GM10248 (cell line): ENCODE results near the gene RABL2A.
"Not testable (repeated sequence)": the region's sequence is repeated elsewhere in the genome, so short reads cannot be mapped to it uniquely, and the experiment has no call there.

Experiments used
- CTCF ChIA-PET: fragments of 300-600 bp; sonication (Branson Sonifier 250); formaldehyde crosslinking; extraction: SDS; loops from one replicate; lab custom pipeline; 2021; ENCODE audit warnings: antibody characterized with exemption; lab: Yijun Ruan, JAX
- POLR2A ChIA-PET: fragments of 350-650 bp; sonication (Branson Sonifier 250); formaldehyde crosslinking; extraction: SDS; loops from one replicate; lab custom pipeline; 2020; ENCODE audit warnings: antibody characterized with exemption; lab: Yijun Ruan, JAX
- DNase-seq: peaks from one replicate; pipeline ENCODE4 v3.0.0; 2012; ENCODE audit errors: extremely low spot score
- TF ChIP-seq, protein P1 (sequence below): IDR thresholded peaks from 2 replicates; pipeline ENCODE4 v1.5.1; 2012; ENCODE audit warnings: mild to moderate bottlenecking, low read depth; ENCODE audit errors: extremely low read depth, missing control alignments, control extremely low read depth

Gene RABL2A

DNA sequence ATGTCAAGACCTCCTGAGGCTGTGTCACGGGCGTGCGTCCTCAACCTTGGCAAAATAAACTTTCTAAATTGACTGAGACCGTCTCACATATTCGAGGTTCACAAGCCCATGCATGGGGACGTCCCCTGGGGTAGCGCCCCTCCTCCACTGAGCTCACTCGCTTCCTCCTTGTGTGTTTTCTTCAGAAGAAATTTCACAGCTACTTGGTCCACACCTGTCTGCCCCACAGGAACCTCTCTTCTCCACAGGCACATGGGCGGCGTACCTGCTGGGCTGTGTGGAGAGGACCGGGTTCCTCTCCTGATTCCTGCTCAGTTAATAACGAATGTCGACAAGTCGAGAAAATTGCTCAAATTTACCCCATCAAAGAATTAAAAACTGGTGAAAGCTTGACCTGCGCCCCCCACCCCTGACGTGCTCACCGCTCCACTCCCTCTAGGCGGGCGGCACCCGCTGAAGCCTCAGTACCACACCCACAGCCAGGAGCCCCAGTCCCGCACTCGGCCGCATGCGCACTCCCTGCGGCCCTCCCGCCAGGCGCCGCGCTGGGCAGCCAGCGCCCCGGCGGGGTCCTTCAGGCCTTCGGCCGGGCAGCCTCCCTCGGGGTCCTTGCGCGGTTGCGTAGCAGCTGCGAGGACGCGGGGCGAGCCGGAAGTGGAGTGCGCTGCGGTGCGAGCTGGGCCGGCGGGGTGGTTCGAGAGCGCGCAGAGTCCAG is at the start of gene RABL2A:
TSS of gene RABL2A (plus strand) at position 651 of the 715 bp plus-strand sequence. CDS start 1,341 bp downstream, outside the sequence.
- POLR2A ChIA-PET: not testable (repeated sequence)
- DNase-seq: peak; percentile 80

DNA sequence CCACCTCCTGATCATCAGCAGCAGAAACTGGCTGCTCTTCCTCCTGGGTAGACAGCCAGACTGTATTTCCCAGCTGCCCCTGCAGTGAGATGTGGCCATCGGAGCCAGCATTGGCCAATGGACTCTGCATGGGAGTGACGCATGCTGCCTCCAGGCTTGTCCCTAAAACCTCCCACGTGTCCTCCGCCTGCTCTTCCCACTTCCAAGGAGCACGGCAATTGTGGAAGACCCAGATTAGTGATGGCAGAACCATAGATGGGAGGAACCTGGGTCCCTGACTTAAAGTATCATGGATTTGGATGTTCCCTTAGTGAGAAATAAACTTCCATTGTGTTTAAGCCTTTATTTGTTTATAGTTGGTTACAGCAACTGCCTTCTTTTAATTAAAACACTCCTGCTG is 48.6 kb upstream of the RABL2A start:
- DNase-seq, CTCF ChIA-PET, POLR2A ChIA-PET: not testable (repeated sequence)

More for the DNA sequence above, at the start of gene RABL2A:
- CTCF ChIA-PET: not testable (repeated sequence)

DNA sequence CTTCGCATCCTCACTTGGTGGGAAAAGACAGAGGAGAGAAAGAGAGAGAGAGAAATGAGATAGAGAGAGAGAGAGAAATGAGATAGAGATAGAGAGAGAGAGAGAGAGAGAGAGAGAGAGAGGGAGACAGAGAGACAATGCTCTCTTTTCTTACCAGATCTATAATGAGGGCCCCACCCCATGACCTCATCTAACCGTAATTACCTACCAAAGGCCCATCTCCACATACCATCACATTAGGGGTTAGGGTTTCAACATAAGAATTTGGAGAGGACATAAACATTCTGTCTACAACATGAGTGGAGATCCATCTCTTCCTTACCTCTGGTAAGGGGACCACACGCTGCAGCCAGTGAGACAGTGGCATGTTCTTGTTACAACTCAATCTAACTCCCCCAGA is 44.6 kb upstream of the RABL2A start:
- DNase-seq, POLR2A ChIA-PET, CTCF ChIA-PET: not testable (repeated sequence)

DNA sequence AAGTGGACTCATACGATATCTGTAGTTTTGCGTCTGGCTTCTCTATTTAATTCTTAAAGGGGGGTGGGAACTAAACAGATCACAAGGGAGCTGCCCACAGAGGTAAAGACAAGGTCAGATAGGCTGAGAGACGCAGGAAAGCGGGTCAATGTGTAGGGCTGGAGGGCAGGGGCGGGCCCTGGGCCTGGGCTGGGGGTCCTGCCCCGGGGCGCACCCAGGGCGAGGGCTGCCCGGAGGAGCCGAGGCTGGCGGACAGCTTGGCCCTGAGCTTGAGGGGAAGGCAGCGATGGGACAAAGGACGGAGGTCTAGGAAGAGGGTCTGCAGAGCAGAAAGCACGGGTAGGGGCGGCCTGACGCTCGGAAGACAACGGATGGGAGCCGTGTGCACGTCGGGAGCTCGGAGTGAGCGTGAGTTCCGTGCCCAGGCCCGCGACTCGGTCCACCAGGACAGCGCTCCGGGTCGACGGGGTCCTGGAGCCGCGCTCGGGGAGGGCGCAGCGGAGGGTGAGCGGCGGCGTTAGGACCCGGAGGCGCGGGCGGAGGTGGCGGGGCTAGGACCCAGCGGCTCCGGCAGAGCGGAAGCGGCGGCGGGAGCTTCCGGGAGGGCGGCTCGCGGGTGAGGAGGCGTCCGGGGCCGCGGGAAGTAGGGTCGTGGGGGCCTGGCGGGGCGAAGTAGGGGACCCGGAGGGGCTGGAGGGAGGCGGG is 43.4 kb upstream of the RABL2A start:
- CTCF ChIA-PET: interaction anchor here (1.2 kb wide), 1 partner anchor 116 kb away, joined by 3 read pairs; no protein-coding TSS in a partner anchor
- POLR2A ChIA-PET: not testable (repeated sequence)
- DNase-seq: peak; percentile 77

DNA sequence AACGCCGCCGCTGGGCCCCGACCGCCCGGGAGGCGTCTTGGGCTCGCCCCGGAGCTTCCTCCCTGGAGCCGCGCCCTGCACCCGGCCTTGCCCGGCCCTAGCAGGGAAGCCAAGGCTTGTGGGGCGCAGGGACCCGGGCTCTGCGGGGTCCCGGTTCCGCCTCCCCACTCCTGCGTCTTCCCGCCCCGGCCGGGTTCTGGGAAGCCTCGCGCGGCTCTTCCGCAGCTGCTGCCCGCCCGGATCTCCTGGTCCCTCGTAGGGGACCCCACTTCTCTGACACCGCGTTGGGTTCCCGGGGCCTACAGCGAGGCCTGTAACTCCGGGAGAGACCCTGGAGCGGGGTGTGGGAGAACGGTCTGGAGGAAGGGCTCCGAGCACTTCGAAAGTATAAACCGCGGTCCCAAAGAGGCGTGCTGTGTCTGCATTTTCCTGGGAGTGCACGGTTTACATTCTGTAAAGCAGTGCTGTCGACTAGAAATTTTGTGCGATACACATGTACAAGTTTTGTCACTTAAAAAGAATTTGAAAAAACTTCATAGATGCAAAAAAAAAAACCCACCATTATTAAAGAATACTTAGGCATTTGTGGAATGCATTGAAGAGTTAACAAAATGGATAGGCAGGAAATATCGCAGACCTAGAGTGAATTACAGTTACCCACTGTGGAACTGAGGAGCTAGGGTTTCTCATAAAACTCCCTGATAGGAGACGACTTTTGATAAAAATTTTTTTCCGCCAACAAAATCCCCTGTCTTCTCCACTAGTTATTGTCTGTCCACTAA is 42.6 kb upstream of the RABL2A start:
- CTCF ChIA-PET: interaction anchor here (1.2 kb wide), 1 partner anchor 116 kb away, joined by 3 read pairs; no protein-coding TSS in a partner anchor
- POLR2A ChIA-PET, DNase-seq: not testable (repeated sequence)

DNA sequence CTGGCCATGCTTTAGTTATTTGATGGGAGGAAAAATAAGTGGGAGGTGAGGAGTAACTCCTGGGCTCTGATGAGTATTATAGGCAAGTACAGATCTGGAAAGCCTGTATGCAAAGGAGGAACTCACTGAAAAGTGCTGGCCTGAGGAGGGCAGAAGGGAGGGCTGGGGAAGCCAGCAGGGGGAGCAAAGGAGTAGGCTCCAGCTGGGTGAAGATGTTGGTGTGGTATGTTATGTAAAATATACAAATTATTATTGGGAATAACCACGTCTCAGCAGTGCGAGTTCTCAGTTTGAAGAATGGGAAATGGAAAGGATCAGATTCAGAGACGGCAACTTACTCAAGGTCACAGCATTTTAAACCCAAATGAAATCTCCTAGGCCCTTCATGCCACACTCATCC is 39.9 kb upstream of the RABL2A start:
- POLR2A ChIA-PET, CTCF ChIA-PET, DNase-seq: not testable (repeated sequence)
- TF ChIP-seq, protein P1, sequence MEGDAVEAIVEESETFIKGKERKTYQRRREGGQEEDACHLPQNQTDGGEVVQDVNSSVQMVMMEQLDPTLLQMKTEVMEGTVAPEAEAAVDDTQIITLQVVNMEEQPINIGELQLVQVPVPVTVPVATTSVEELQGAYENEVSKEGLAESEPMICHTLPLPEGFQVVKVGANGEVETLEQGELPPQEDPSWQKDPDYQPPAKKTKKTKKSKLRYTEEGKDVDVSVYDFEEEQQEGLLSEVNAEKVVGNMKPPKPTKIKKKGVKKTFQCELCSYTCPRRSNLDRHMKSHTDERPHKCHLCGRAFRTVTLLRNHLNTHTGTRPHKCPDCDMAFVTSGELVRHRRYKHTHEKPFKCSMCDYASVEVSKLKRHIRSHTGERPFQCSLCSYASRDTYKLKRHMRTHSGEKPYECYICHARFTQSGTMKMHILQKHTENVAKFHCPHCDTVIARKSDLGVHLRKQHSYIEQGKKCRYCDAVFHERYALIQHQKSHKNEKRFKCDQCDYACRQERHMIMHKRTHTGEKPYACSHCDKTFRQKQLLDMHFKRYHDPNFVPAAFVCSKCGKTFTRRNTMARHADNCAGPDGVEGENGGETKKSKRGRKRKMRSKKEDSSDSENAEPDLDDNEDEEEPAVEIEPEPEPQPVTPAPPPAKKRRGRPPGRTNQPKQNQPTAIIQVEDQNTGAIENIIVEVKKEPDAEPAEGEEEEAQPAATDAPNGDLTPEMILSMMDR: peak; percentile 57

DNA sequence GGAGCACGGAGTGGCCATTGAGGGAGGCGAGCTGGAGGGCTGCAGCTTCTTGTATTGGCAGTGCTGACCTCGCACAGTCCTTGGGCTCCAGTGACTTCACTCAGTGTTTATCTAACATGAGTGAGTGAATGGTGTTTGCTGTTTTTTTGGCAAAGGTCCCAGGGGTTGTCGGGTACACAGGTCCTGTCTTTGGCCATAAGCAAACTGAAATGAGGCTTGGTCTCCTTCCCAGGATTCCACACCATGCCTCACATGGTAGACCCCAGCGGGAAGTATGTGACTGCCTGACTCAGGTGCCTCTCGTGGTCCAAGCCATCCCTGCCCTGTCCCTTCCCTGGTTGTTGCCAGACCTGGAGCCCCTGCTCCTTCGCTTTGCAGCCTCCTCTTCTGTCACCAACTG is 37.5 kb upstream of the RABL2A start:
- DNase-seq, POLR2A ChIA-PET, CTCF ChIA-PET: not testable (repeated sequence)

DNA sequence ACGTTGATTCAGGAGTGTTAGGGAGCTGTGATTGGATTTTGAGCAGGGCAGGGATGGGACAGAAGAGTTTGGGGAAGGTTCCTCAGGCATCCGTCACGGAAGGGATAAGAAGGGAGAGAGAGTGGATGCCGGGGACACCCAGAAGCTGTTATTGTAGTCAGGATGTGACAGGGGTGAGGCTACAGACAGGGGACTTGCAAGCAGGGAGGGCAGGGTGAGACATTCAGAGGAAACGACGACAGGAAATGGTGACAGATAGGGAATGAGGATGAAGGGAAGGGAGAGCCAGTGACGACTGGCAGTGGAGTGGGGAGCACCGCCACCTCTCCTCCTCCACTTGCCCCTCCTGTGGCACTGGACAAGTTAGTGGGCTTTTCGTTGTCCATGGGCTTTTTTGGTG is 35.1 kb upstream of the RABL2A start:
- POLR2A ChIA-PET, CTCF ChIA-PET, DNase-seq: not testable (repeated sequence)

DNA sequence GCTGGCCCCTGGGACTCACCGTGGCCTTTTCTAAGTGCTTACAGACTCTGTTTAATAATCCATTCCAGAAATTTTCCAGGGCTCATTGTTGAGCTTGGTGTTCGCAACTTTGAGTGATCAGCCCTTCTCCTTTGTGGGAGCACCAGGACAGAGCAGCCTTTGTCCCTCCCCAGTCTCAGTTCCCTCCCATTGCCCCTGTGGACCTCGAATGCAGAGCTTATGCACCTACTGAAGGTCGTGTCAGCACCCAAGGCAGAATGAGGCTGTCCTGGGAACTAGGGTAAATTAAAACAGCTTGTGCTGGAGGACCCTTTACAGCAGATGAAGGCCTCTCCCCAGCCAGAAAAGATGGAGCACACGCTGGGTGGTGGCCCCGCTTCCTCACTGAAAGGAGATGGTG is 33.8 kb upstream of the RABL2A start:
- POLR2A ChIA-PET, DNase-seq, CTCF ChIA-PET: not testable (repeated sequence)

DNA sequence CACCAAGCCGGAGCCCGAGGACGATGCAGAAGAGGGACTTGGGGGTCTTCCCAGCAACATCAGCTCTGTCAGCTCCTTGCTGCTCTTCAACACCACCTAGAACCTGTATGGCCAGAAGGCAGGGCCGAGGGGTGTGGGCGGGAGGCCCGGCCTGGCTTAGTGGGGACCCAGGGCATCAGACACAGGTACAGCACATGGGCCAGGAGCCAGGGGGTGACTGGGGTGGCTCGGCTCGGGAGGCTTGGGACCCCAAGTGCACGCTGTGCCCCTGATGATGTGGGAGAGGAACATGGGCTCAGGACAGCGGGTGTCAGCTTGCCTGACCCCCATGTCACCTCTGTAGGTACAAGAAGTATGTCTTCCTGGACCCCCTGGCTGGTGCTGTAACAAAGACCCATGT is 31.3 kb upstream of the RABL2A start:
- DNase-seq, POLR2A ChIA-PET, CTCF ChIA-PET: not testable (repeated sequence)

DNA sequence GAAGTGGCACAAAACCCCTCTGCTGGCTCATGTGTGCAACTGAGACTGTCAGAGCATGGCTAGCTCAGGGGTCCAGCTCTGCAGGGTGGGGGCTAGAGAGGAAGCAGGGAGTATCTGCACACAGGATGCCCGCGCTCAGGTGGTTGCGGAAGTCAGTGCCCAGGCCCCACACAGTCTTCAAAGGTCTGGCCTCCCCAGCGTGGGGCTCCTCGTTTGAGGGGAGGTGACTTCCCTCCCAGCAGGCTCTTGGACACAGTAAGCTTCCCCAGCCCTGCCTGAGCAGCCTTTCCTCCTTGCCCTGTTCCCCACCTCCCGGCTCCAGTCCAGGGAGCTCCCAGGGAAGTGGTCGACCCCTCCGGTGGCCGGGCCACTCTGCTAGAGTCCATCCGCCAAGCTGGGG is 29.9 kb upstream of the RABL2A start:
- CTCF ChIA-PET: interaction anchor here (0.6 kb wide), 1 partner anchor 103 kb away, joined by 3 read pairs; no protein-coding TSS in a partner anchor
- DNase-seq, POLR2A ChIA-PET: not testable (repeated sequence)

DNA sequence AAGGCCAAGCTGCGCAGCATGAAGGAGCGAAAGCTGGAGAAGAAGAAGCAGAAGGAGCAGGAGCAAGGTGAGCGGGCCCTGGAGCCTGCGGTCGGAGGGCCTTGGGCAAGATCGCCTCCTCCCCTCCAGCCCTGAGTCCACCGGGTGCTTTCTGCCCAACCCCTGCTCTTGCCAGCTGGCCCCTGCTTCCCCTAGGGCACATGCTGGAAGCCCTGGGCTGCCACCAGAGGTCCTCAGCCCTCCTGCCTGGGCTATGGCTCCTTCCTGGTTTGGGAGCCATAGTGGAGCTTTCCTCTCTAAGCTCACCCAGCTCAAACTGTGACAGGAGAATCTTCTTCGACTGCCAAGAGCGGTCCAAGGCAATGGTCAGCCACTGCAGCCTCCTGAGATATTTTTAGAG is 29.5 kb upstream of the RABL2A start:
- TF ChIP-seq, protein P1: peak; percentile 24
- POLR2A ChIA-PET, DNase-seq: not testable (repeated sequence)
- CTCF ChIA-PET: interaction anchor here (0.6 kb wide), 1 partner anchor 103 kb away, joined by 3 read pairs; no protein-coding TSS in a partner anchor

DNA sequence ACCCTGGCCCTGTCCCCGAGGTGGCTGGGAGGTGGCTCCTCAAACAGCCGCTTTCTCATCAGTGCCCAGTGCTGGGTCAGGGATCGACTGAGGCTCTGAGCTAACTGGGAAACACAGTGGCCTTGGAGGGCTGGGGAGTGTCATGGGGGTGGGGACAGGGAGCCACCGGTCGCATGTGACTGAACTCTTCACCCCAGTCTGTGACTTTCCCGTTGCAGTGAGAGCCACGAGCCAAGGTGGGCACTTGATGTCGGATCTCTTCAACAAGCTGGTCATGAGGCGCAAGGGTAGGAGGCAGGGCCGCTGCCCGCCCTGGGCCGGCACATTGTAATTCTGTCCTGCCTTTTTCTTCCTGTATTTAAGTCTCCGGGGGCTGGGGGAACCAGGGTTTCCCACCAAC is 28.9 kb upstream of the RABL2A start:
- POLR2A ChIA-PET, CTCF ChIA-PET, DNase-seq: not testable (repeated sequence)

DNA sequence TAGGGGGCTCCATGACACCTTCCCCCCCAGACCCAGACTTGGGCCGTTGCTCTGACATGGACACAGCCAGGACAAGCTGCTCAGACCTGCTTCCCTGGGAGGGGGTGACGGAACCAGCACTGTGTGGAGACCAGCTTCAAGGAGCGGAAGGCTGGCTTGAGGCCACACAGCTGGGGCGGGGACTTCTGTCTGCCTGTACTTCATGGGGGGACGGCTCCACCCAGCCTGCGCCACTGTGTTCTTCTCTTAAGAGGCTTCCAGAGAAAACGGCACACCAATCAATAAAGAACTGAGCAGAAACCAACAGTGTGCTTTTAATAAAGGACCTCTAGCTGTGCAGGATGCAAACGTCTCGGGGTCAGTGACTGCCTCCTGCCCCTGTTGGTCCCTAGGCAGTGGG is 28.3 kb upstream of the RABL2A start:
- DNase-seq, CTCF ChIA-PET, POLR2A ChIA-PET: not testable (repeated sequence)

DNA sequence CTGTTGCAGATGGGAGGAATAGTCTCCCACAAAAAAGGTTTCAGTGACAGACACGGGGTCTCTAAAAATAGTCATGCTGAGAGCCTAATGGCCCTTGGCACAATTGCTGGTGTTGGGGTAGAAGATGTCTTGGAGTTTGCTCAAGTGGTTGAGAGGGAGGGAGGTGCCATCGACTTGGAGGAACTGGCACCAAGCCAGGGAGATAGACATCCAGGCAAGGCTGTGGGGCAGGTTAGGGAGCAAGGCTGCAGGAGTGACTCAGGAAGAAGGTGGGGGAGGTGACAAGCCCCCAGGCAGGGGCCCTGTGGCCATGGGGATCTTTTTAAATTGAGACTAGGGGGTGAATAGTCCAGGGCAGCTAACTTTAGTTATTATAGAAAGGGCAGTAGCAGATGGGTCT is 27.9 kb upstream of the RABL2A start:
- POLR2A ChIA-PET, DNase-seq: not testable (repeated sequence)
- CTCF ChIA-PET: interaction anchor here (1.6 kb wide), 1 partner anchor 101 kb away, joined by 3 read pairs; no protein-coding TSS in a partner anchor
